Endothelial cell of umbilical vein (primary cell): ENCODE measurements around the gene SIAH2.

ENCODE experiments used
- CTCF ChIP-seq, 2 donors: IDR thresholded peaks; 1 replicate in 1 of 2; 2 replicates in 1 of 2; pipeline ENCODE4 v1.5.1; 2011; ENCODE audit warnings: low read length in 2 of 2, mild to moderate bottlenecking in 2 of 2, moderate library complexity in 2 of 2, control low read depth in 1 of 2, inconsistent platforms in 1 of 2, low read depth in 1 of 2; ENCODE audit not compliant: insufficient read depth in 1 of 2; ENCODE audit errors: extremely low read depth in 1 of 2
- EZH2 ChIP-seq: IDR thresholded peaks from 2 replicates; pipeline ENCODE4 v1.6.1; 2012; ENCODE audit warnings: borderline replicate concordance, low read depth, mild to moderate bottlenecking, moderate library complexity, low read length, inconsistent platforms; ENCODE audit not compliant: severe bottlenecking
- FOS ChIP-seq: IDR thresholded peaks from 2 replicates; pipeline ENCODE4 v1.6.1; 2011; ENCODE audit warnings: mild to moderate bottlenecking, low read length, moderate library complexity, borderline replicate concordance; ENCODE audit not compliant: insufficient read depth
- GATA2 ChIP-seq: IDR thresholded peaks from 2 replicates; pipeline ENCODE4 v1.7.0; 2011; ENCODE audit warnings: low read depth, mild to moderate bottlenecking, moderate library complexity, mixed read lengths, low read length; ENCODE audit not compliant: insufficient read length, insufficient read depth
- JUN ChIP-seq: IDR thresholded peaks from 2 replicates; pipeline ENCODE4 v1.6.1; 2011; ENCODE audit warnings: borderline replicate concordance, low read depth; ENCODE audit not compliant: insufficient read length, insufficient read depth
- MAX ChIP-seq: IDR thresholded peaks from 2 replicates; pipeline ENCODE4 v1.6.1; 2011; ENCODE audit not compliant: insufficient read depth, insufficient read length
- MYC ChIP-seq: IDR thresholded peaks from one replicate; pipeline ENCODE4 v1.6.1; 2011; ENCODE audit warnings: mild to moderate bottlenecking, low read depth, low read length
- POLR2A ChIP-seq: IDR thresholded peaks from 2 replicates; pipeline ENCODE4 v1.6.1; 2012; ENCODE audit warnings: low read depth, mild to moderate bottlenecking, control low read depth, low read length
- POLR2AphosphoS5 ChIP-seq: IDR thresholded peaks from 2 replicates; pipeline ENCODE4 v1.6.1; 2012; ENCODE audit warnings: low read depth, mild to moderate bottlenecking, control low read depth, low read length, moderate library complexity; ENCODE audit not compliant: insufficient read depth

- no peak for TF ChIP-seq POLR2A
- no peak for TF ChIP-seq MYC
- no peak for TF ChIP-seq POLR2AphosphoS5
- TF ChIP-seq CTCF (IDR thresholded peaks at IDR 0.05; ENCODE audit: extremely low read depth in 1 of 2, insufficient read depth in 1 of 2, low read depth in 1 of 2, low read length in 2 of 2), result no peak
- TF ChIP-seq MAX, result no peak
- TF ChIP-seq EZH2, result no peak
- TF ChIP-seq GATA2, result no peak
- TF ChIP-seq JUN, result no peak
- TF ChIP-seq FOS, result no peak
Measured at GRCh38 chr3:150737874-150738679, 24.9 kb downstream of the SIAH2 start.
